ENCODE results near the gene GTF3C5. TPM values are rescaled to one million over a fixed set of nuclear protein-coding genes. Genes with fewer than 3 reads are reported as not detected.

GTF3C5 gene, protein sequence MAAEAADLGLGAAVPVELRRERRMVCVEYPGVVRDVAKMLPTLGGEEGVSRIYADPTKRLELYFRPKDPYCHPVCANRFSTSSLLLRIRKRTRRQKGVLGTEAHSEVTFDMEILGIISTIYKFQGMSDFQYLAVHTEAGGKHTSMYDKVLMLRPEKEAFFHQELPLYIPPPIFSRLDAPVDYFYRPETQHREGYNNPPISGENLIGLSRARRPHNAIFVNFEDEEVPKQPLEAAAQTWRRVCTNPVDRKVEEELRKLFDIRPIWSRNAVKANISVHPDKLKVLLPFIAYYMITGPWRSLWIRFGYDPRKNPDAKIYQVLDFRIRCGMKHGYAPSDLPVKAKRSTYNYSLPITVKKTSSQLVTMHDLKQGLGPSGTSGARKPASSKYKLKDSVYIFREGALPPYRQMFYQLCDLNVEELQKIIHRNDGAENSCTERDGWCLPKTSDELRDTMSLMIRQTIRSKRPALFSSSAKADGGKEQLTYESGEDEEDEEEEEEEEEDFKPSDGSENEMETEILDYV
- total RNA-seq = 10 to 100 TPM; 89.7 to 94.6 TPM
- 83.2 TPM for polyA plus RNA-seq (2013, experiment 1 of 2)
- polyA plus RNA-seq (2013, experiment 2 of 2) = 78.9 TPM
- long read RNA-seq, experiment 1, transcript GTF3C5-202 (11 exons, 2,406 nt) = major isoform, 13 of 42 reads
- long read RNA-seq, experiment 1, partial matches to known transcripts = 19 of 42 reads
- long read RNA-seq, experiment 1, other reads (novel, unspliced or antisense) = 10 of 42 reads
- long read RNA-seq, experiment 2, transcript GTF3C5-204 (12 exons, 2,110 nt) = minor isoform, 18 of 140 reads
- long read RNA-seq, experiment 2, transcript GTF3C5-202 (11 exons, 2,406 nt) = major isoform, 89 of 140 reads
- long read RNA-seq, experiment 2, partial matches to known transcripts = 14 of 140 reads
- long read RNA-seq, experiment 2, other reads (novel, unspliced or antisense) = 17 of 140 reads
- long read RNA-seq, experiment 3, transcript GTF3C5-204 (12 exons, 2,110 nt) = minor isoform, 48 of 453 reads
- long read RNA-seq, experiment 3, transcript GTF3C5-202 (11 exons, 2,406 nt) = major isoform, 319 of 453 reads
- long read RNA-seq, experiment 3, partial matches to known transcripts = 11 of 453 reads
- long read RNA-seq, experiment 3, other reads (novel, unspliced or antisense) = 73 of 453 reads
- long read RNA-seq, experiment 4, transcript GTF3C5-204 (12 exons, 2,110 nt) = minor isoform, 7 of 77 reads
- long read RNA-seq, experiment 4, transcript GTF3C5-202 (11 exons, 2,406 nt) = major isoform, 41 of 77 reads
- long read RNA-seq, experiment 4, partial matches to known transcripts = 21 of 77 reads
- long read RNA-seq, experiment 4, other reads (novel, unspliced or antisense) = 5 of 77 reads

DNA sequence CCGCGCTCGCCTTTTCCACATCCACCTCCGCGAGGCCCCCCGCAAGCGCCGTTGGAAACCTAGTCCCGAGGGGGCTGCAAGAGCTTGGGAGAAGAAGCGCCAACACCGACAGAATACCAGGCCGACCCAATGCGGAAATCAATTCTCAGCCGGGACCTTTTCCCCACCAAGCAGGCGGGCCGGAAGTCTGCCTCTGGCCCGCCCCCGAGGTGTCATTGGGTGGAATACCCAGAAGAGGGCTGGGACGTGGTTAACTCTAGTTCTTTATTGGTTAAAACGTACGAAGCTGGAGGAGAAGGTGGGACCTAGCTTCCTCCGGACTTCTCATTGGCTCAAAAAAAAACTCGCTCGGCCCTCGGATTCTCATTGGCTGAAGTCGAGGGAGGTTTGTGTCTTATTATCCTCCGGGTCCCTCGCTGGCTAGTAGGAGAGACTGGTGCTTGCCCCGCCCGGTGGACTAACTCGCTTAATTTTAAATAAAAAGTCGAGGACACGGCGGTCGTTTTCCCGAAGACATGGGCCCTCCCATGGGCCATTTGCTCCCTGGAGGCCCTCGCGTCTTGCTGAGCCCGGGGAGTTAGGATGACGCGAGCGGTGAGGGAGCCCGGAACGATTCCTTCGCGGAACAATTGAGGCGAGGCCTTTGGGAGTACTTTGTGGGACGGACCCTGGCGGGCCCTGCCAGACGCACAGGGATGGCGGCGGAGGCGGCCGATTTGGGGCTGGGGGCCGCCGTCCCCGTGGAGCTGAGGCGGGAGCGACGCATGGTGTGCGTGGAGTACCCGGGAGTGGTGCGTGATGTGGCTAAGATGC is at the start of gene GTF3C5:
GTF3C5 (plus strand) TSS at position 681 of the 813 bp plus-strand sequence; CDS start at position 696, 15 bp downstream.
- Histone ChIP-seq H3K4me1 (ENCODE audit: control insufficient read depth, insufficient read depth, low read length) (no peaks in the 10 kb centered on the region), H3K27me3 (ENCODE audit: control insufficient read depth, insufficient read depth, low read length, poor library complexity, severe bottlenecking) (no peaks in the 10 kb centered on the region), H3K4me3 (ENCODE audit: low read length) (peak within 1 kb of the TSS; percentile 95), H3K36me3 (ENCODE audit: control insufficient read depth, insufficient read depth, low read length) (peaks cover 25% of the 10 kb centered on the region), H3K9ac (ENCODE audit: extremely low read depth, low read length, poor library complexity, severe bottlenecking) (peak within 1 kb of the TSS; percentile 90), H3K27ac (ENCODE audit: low read depth, low read length) (peak within 1 kb of the TSS; percentile 82), H3K9me3 (ENCODE audit: control insufficient read depth, low read length) (peaks cover 12% of the 10 kb centered on the region)
- DNase-seq = peak; percentile 97
- H3K9me3 Mint-ChIP-seq = peaks cover 7% of the 10 kb centered on the region
- TF ChIP-seq, protein P1, sequence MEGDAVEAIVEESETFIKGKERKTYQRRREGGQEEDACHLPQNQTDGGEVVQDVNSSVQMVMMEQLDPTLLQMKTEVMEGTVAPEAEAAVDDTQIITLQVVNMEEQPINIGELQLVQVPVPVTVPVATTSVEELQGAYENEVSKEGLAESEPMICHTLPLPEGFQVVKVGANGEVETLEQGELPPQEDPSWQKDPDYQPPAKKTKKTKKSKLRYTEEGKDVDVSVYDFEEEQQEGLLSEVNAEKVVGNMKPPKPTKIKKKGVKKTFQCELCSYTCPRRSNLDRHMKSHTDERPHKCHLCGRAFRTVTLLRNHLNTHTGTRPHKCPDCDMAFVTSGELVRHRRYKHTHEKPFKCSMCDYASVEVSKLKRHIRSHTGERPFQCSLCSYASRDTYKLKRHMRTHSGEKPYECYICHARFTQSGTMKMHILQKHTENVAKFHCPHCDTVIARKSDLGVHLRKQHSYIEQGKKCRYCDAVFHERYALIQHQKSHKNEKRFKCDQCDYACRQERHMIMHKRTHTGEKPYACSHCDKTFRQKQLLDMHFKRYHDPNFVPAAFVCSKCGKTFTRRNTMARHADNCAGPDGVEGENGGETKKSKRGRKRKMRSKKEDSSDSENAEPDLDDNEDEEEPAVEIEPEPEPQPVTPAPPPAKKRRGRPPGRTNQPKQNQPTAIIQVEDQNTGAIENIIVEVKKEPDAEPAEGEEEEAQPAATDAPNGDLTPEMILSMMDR (conservative IDR thresholded peaks at IDR 0.05) = no peak
- peak within 1 kb of the TSS; percentile 97 for H3K4me3 Mint-ChIP-seq
- peaks cover 12% of the 10 kb centered on the region for H3K27me3 Mint-ChIP-seq (ENCODE audit: insufficient read depth)
- peak within 1 kb of the TSS; percentile 99 for H3K27ac Mint-ChIP-seq
- peaks cover 17% of the 10 kb centered on the region for H3K4me1 Mint-ChIP-seq
- 0% methylated on average over 14 to 63 of the region's 63 CpGs for WGBS, 2 experiments (ENCODE audit: insufficient coverage in 1 of 2, insufficient read length in 1 of 2)
- H3K36me3 Mint-ChIP-seq (ENCODE audit: low read depth) = peaks cover 5% of the 10 kb centered on the region

DNA sequence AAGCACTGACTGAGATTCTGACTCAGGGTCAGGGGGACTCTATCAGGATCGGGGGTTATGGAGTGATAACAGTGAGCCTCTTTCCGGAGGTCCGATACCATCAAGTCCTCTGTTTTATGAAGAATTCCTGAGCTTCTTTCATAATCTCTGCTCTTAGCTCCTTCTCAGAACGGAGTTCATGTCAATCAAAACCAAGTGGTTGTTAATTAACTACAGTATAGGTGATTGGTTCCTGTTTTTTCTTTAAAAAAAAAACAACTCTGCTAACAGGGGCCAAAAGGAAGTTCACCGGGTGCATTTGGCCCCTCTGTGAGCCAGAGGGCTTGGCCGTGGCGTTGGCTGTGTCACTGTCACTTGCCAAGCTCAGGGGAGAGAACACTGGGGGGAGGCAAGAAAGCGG is 48.3 kb upstream of the GTF3C5 start:
- H3K36me3 ChIP-seq (ENCODE audit: control insufficient read depth, insufficient read depth, low read length) = no peaks in the 10 kb centered on the region
- Mint-ChIP-seq H3K27ac (no peak overlapping the region), H3K27me3 (ENCODE audit: insufficient read depth) (peaks cover 13% of the 10 kb centered on the region), H3K9me3 (no peaks in the 10 kb centered on the region), H3K4me1 (peaks cover 15% of the 10 kb centered on the region), H3K36me3 (ENCODE audit: low read depth) (no peaks in the 10 kb centered on the region), H3K4me3 (no peak overlapping the region)
- H3K9ac ChIP-seq (ENCODE audit: extremely low read depth, low read length, poor library complexity, severe bottlenecking) = no peak overlapping the region
- no peak overlapping the region for H3K27ac ChIP-seq (ENCODE audit: low read depth, low read length)
- TF ChIP-seq, protein P1 (conservative IDR thresholded peaks at IDR 0.05) = no peak
- H3K4me3 ChIP-seq (ENCODE audit: low read length) = no peak overlapping the region
- WGBS, 2 experiments (ENCODE audit: insufficient coverage in 1 of 2, insufficient read length in 1 of 2) = 91 to 100% methylated on average over 3 to 8 of the region's 8 CpGs
- H3K4me1 ChIP-seq (ENCODE audit: control insufficient read depth, insufficient read depth, low read length) = no peaks in the 10 kb centered on the region
- H3K27me3 ChIP-seq (ENCODE audit: control insufficient read depth, insufficient read depth, low read length, poor library complexity, severe bottlenecking) = peaks cover 21% of the 10 kb centered on the region
- H3K9me3 ChIP-seq (ENCODE audit: control insufficient read depth, low read length) = no peaks in the 10 kb centered on the region
- DNase-seq = no peak

Measured in endodermal cell (in vitro differentiated cells).